Panc1 (cell line): ENCODE measurements around the gene PLK1.

ENCODE experiments used
- POLR2AphosphoS5 ChIP-seq: IDR thresholded peaks from 2 replicates; pipeline ENCODE4 v1.6.1; 2012; ENCODE audit warnings: mild to moderate bottlenecking, low read depth, low read length, moderate library complexity
- TF ChIP-seq, protein P1 (sequence below): fragments of 450-650 bp; IDR thresholded peaks from 2 replicates; pipeline ENCODE4 v1.5.1; 2017; ENCODE audit warnings: mild to moderate bottlenecking
- TF ChIP-seq, protein P2 (sequence below), 2 experiments: IDR thresholded peaks; 2 replicates each; pipeline ENCODE4 v1.6.1; 2011 to 2012; ENCODE audit warnings: low read depth in 2 of 2, control low read depth in 1 of 2, low read length in 1 of 2, mild to moderate bottlenecking in 1 of 2, moderate library complexity in 1 of 2; ENCODE audit not compliant: insufficient read depth in 1 of 2

DNA sequence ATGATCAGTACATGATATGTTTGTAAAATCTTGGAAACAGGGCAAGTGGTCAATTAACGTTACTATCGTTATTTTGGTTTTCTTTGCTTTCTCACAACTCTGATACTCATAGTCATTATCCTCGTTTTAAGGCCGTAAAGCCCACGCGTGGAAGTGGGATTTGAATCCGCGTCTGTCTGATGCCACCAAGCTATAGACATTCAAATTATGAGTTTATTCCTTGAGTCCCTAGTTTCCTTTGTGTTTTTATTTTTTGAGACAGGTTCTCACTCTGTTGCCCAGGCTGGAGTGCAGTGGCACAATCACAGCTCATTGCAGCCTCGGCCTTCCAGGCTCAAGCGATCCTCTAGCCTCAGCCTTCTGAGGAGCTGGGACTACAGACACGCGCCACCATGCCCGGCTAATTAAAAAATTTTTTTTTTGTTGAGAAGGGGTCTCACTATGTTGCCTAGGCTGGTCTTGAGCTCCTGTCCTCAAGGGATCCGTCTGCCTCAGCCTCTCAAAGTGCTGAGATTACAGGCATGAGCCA lies 36.4 kb upstream of the PLK1 start:
- TF ChIP-seq, protein P1, sequence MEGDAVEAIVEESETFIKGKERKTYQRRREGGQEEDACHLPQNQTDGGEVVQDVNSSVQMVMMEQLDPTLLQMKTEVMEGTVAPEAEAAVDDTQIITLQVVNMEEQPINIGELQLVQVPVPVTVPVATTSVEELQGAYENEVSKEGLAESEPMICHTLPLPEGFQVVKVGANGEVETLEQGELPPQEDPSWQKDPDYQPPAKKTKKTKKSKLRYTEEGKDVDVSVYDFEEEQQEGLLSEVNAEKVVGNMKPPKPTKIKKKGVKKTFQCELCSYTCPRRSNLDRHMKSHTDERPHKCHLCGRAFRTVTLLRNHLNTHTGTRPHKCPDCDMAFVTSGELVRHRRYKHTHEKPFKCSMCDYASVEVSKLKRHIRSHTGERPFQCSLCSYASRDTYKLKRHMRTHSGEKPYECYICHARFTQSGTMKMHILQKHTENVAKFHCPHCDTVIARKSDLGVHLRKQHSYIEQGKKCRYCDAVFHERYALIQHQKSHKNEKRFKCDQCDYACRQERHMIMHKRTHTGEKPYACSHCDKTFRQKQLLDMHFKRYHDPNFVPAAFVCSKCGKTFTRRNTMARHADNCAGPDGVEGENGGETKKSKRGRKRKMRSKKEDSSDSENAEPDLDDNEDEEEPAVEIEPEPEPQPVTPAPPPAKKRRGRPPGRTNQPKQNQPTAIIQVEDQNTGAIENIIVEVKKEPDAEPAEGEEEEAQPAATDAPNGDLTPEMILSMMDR = no peak
- TF ChIP-seq POLR2AphosphoS5 = no peak
- TF ChIP-seq, protein P2, sequence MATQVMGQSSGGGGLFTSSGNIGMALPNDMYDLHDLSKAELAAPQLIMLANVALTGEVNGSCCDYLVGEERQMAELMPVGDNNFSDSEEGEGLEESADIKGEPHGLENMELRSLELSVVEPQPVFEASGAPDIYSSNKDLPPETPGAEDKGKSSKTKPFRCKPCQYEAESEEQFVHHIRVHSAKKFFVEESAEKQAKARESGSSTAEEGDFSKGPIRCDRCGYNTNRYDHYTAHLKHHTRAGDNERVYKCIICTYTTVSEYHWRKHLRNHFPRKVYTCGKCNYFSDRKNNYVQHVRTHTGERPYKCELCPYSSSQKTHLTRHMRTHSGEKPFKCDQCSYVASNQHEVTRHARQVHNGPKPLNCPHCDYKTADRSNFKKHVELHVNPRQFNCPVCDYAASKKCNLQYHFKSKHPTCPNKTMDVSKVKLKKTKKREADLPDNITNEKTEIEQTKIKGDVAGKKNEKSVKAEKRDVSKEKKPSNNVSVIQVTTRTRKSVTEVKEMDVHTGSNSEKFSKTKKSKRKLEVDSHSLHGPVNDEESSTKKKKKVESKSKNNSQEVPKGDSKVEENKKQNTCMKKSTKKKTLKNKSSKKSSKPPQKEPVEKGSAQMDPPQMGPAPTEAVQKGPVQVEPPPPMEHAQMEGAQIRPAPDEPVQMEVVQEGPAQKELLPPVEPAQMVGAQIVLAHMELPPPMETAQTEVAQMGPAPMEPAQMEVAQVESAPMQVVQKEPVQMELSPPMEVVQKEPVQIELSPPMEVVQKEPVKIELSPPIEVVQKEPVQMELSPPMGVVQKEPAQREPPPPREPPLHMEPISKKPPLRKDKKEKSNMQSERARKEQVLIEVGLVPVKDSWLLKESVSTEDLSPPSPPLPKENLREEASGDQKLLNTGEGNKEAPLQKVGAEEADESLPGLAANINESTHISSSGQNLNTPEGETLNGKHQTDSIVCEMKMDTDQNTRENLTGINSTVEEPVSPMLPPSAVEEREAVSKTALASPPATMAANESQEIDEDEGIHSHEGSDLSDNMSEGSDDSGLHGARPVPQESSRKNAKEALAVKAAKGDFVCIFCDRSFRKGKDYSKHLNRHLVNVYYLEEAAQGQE (IDR thresholded peaks at IDR 0.05; ENCODE audit: insufficient read depth in 1 of 2, low read depth in 2 of 2, low read length in 1 of 2) = no peak
